ENCODE data around the gene PRR5L. TPM values are rescaled to one million over a fixed set of nuclear protein-coding genes. Genes with fewer than 3 reads are reported as not detected.

The PRR5L gene
- total RNA-seq, 1 experiment from 2014 or later, result 23.9 TPM

- BruUV-seq (replicated peaks), result no TSS peak
- DNase-seq (ENCODE audit: unreplicated experiment), result no peak
- POLR2A ChIA-PET, result no interaction called here
- CTCF ChIA-PET, result no interaction called here
- H3K4me3 Mint-ChIP-seq (ENCODE audit: unreplicated experiment), result no peak overlapping the region
- H3K4me1 Mint-ChIP-seq (ENCODE audit: insufficient read depth, unreplicated experiment), result no peaks in the 10 kb centered on the region
- intact Hi-C loops (cut with micrococcal nuclease), result no loop called here
- H3K9me3 Mint-ChIP-seq (ENCODE audit: unreplicated experiment), result no peaks in the 10 kb centered on the region
- H3K27me3 Mint-ChIP-seq (ENCODE audit: insufficient read depth, unreplicated experiment), result no peaks in the 10 kb centered on the region
- H3K36me3 Mint-ChIP-seq (ENCODE audit: insufficient read depth, unreplicated experiment), result peaks cover 66% of the 10 kb centered on the region
- no peak for TF ChIP-seq CTCF (IDR thresholded peaks at IDR 0.05; ENCODE audit: unreplicated experiment)
- H3K27ac Mint-ChIP-seq (ENCODE audit: low read depth, unreplicated experiment), result no peak overlapping the region
These were observed 103.7 kb downstream of the PRR5L start for GRCh38 chr11:36399745-36400144.

- CTCF ChIA-PET, result interaction anchor here (0.7 to 1.4 kb wide), 2 partner anchors 78 to 92 kb away, joined by 3 to 8 read pairs; no protein-coding TSS in a partner anchor
- intact Hi-C loops (cut with micrococcal nuclease), result no loop called here
- BruUV-seq (replicated peaks), result no TSS peak
- Mint-ChIP-seq H3K4me3 (ENCODE audit: unreplicated experiment) (no peak overlapping the region), H3K4me1 (ENCODE audit: insufficient read depth, unreplicated experiment) (no peaks in the 10 kb centered on the region), H3K27ac (ENCODE audit: low read depth, unreplicated experiment) (no peak overlapping the region), H3K9me3 (ENCODE audit: unreplicated experiment) (no peaks in the 10 kb centered on the region), H3K36me3 (ENCODE audit: insufficient read depth, unreplicated experiment) (peaks cover 67% of the 10 kb centered on the region), H3K27me3 (ENCODE audit: insufficient read depth, unreplicated experiment) (no peaks in the 10 kb centered on the region)
- no peak for TF ChIP-seq CTCF (IDR thresholded peaks at IDR 0.05; ENCODE audit: unreplicated experiment)
- no peak for DNase-seq (ENCODE audit: unreplicated experiment)
- POLR2A ChIA-PET, result interaction anchor here (0.9 kb wide), 1 partner anchor 48 kb away, joined by 3 read pairs; no protein-coding TSS in a partner anchor
These were observed 104.8 kb downstream of the PRR5L start for GRCh38 chr11:36400766-36401455.

- H3K4me1 Mint-ChIP-seq (ENCODE audit: insufficient read depth, unreplicated experiment), result no peaks in the 10 kb centered on the region
- intact Hi-C loops (cut with micrococcal nuclease), result no loop called here
- H3K36me3 Mint-ChIP-seq (ENCODE audit: insufficient read depth, unreplicated experiment), result peaks cover 64% of the 10 kb centered on the region
- H3K27ac Mint-ChIP-seq (ENCODE audit: low read depth, unreplicated experiment), result no peak overlapping the region
- no peak for DNase-seq (ENCODE audit: unreplicated experiment)
- no peak for TF ChIP-seq CTCF (IDR thresholded peaks at IDR 0.05; ENCODE audit: unreplicated experiment)
- H3K27me3 Mint-ChIP-seq (ENCODE audit: insufficient read depth, unreplicated experiment), result no peaks in the 10 kb centered on the region
- CTCF ChIA-PET, result no interaction called here
- POLR2A ChIA-PET, result interaction anchor here (0.7 kb wide), 1 partner anchor 83 kb away, joined by 5 read pairs; no protein-coding TSS in a partner anchor
- no peak overlapping the region for H3K4me3 Mint-ChIP-seq (ENCODE audit: unreplicated experiment)
- no TSS peak for BruUV-seq (replicated peaks)
- no peaks in the 10 kb centered on the region for H3K9me3 Mint-ChIP-seq (ENCODE audit: unreplicated experiment)
These were observed 106.6 kb downstream of the PRR5L start for GRCh38 chr11:36402568-36403170.

- TF ChIP-seq CTCF (IDR thresholded peaks at IDR 0.05; ENCODE audit: unreplicated experiment), result no peak
- ChIA-PET CTCF (interaction anchor here (0.5 kb wide), 1 partner anchor 89 kb away, joined by 3 read pairs; no protein-coding TSS in a partner anchor), POLR2A (no interaction called here)
- Mint-ChIP-seq H3K36me3 (ENCODE audit: insufficient read depth, unreplicated experiment) (peaks cover 58% of the 10 kb centered on the region), H3K4me1 (ENCODE audit: insufficient read depth, unreplicated experiment) (no peaks in the 10 kb centered on the region), H3K27ac (ENCODE audit: low read depth, unreplicated experiment) (peak overlapping the region; percentile 14), H3K4me3 (ENCODE audit: unreplicated experiment) (no peak overlapping the region), H3K27me3 (ENCODE audit: insufficient read depth, unreplicated experiment) (no peaks in the 10 kb centered on the region), H3K9me3 (ENCODE audit: unreplicated experiment) (no peaks in the 10 kb centered on the region)
- no TSS peak for BruUV-seq (replicated peaks)
- DNase-seq (ENCODE audit: unreplicated experiment), result no peak
- intact Hi-C loops (cut with micrococcal nuclease), result no loop called here
These were observed 107.6 kb downstream of the PRR5L start for GRCh38 chr11:36403661-36404060.

Data from MCF 10A (cell line).